Measurements from ENCODE around the gene FRRS1. TPM values are rescaled to one million over a fixed set of nuclear protein-coding genes. Genes with fewer than 3 reads are reported as not detected.

The FRRS1 gene
- total and polyA plus RNA-seq, 10 of the 15 experiments (the other 5 are each of a cell fraction or from before 2014, with no cell fraction given), result 0.13 to 18.9 (median 8.0) TPM

DNA sequence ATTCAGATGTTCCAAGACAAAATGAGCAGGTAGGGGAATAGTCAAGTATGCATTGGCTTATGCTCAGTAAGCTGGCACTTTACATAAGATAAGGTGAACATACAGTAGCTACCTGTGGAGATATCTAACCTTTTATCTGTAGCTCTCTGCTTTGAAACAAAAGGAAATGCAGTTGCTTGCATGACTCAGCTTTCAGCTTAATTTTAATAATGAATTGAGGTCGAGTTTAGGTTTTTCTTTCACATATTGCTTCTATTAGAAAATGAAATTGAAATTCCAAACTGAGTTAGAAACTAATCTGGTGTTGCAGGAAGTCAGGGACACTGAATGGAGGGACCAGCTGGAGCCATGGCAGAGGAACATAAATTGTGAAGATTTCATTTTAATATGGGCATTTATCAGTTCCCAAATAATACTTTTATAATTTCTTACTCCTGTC is 8.3 kb downstream of the FRRS1 start:
- peak overlapping the region; percentile 46; the same call in 1 of the 2 replicates for H3K4me3 ChIP-seq
- H3K27me3 ChIP-seq (replicated peaks in 1 of 2; ENCODE audit: control insufficient read depth in 2 of 2, insufficient read depth in 2 of 2, low read length in 1 of 2), result no peaks in the 10 kb centered on the region
- H3K4me2 ChIP-seq (ENCODE audit: control insufficient read depth, insufficient read depth), result peak overlapping the region; percentile 86
- peak; percentile 59 for DNase-seq (ENCODE audit: low read depth, low spot score)
- H3K9me3 ChIP-seq (replicated peaks; ENCODE audit: control insufficient read depth, insufficient read depth, low read length), result peaks cover 4% of the 10 kb centered on the region; the same call in 2 of the 3 replicates
- ChIA-PET POLR2A (interaction anchor here (0.8 to 1.3 kb wide), 6 partner anchors 8 to 319 kb away, joined by 3 to 6 read pairs (median 4); partner anchors contain the start of gene FRRS1), RAD21 (ENCODE audit: unreplicated experiment) (interaction anchor here (0.6 to 3.9 kb wide), 6 partner anchors 8 to 1535 kb away, joined by 3 to 21 read pairs (median 3); partner anchors contain the start of genes AGL and FRRS1), SMC1A (ENCODE audit: uncharacterized antibody, unreplicated experiment) (interaction anchor here (0.9 to 8.1 kb wide), 8 partner anchors 9 to 29 kb away, joined by 3 to 99 read pairs (median 4); partner anchors contain the start of gene FRRS1), CTCF (interaction anchor here (0.9 kb wide), 1 partner anchor 8 kb away, joined by 3 read pairs; the partner anchor contains the start of gene FRRS1)
- H4K20me1 ChIP-seq (ENCODE audit: control insufficient read depth, insufficient read depth), result no peaks in the 10 kb centered on the region
- H3K27ac ChIP-seq (ENCODE audit: control insufficient read depth, insufficient read depth), result peak overlapping the region; percentile 64
- H3K9ac ChIP-seq (ENCODE audit: control insufficient read depth, insufficient read depth, low read length), result no peak overlapping the region
- H3K4me1 ChIP-seq (ENCODE audit: control insufficient read depth, insufficient read depth, low read length), result peaks cover 18% of the 10 kb centered on the region
- H3K79me2 ChIP-seq (ENCODE audit: control insufficient read depth, insufficient read depth, low read length), result peaks cover 57% of the 10 kb centered on the region
- WGBS (ENCODE audit: insufficient coverage, insufficient replicate concordance, low lambda C conversion rate, missing lambda C conversion rate), result 0% methylated on average over 1 of the region's 1 CpG
- H3K36me3 ChIP-seq (ENCODE audit: control insufficient read depth in 2 of 2, insufficient read depth in 2 of 2, low read length in 1 of 2), result no peaks in the 10 kb centered on the region
- intact Hi-C loops (cut with micrococcal nuclease; ENCODE audit: unreplicated experiment), result loop anchor here (2.0 kb wide), 1 partner anchor 27 kb away; no protein-coding TSS in a partner anchor
- BruUV-seq (replicated peaks), result no TSS peak
- peak; percentile 69 for FAIRE-seq
- no peak overlapping the region; the same call in 1 of the 2 replicates for H2AFZ ChIP-seq (ENCODE audit: control insufficient read depth, low read depth, low read length)
- in situ Hi-C loops (cut with MboI), result loop anchor here (25.0 kb wide), 2 partner anchors 1629 to 1846 kb away; partner anchors contain the start of gene DPYD
- ATAC-seq, result peak; percentile 71
- TF ChIP-seq SMARCA5 (IDR thresholded peaks at IDR 0.05) (no peak), EED (IDR thresholded peaks at IDR 0.05; ENCODE audit: low read depth) (no peak), POLR2AphosphoS2 (IDR thresholded peaks at IDR 0.05; ENCODE audit: low read depth, low read length) (no peak), IKZF1 (conservative IDR thresholded peaks at IDR 0.05) (peak; percentile 38; the same call in 1 of the 2 replicates), NFXL1 (IDR thresholded peaks at IDR 0.05; ENCODE audit: borderline replicate concordance) (no peak), NFIC (IDR thresholded peaks at IDR 0.05; ENCODE audit: low read depth, low read length) (no peak), NRF1 (conservative IDR thresholded peaks at IDR 0.05; ENCODE audit: low read depth, low read length) (no peak), HDGF (IDR thresholded peaks at IDR 0.05) (no peak), ZNF207 (IDR thresholded peaks at IDR 0.05; ENCODE audit: borderline replicate concordance) (no peak), RB1 (IDR thresholded peaks at IDR 0.05; ENCODE audit: borderline replicate concordance) (no peak), JUND (IDR thresholded peaks at IDR 0.05; ENCODE audit: low read depth, low read length) (no peak), SMAD5 (IDR thresholded peaks at IDR 0.05; ENCODE audit: low read depth) (no peak), BACH1 (IDR thresholded peaks at IDR 0.05; ENCODE audit: borderline replicate concordance) (peak; percentile 96; the same call in 1 of the 2 replicates), ESRRA (IDR thresholded peaks at IDR 0.05; ENCODE audit: low read length) (no peak), TARDBP (IDR thresholded peaks at IDR 0.05; ENCODE audit: borderline replicate concordance) (no peak), ATF7 (IDR thresholded peaks at IDR 0.05; ENCODE audit: low read depth) (peak; percentile 47; the same call in 1 of the 2 replicates), IKZF2 (IDR thresholded peaks at IDR 0.05) (peak; percentile 33 to 64; a peak in 2 of 4 replicates), FOS (IDR thresholded peaks at IDR 0.05; ENCODE audit: borderline replicate concordance, extremely low read depth, insufficient read length) (no peak), JUNB (IDR thresholded peaks at IDR 0.05) (0 out of 2 replicates have a peak, but pooled peaks have one; percentile 4)
- TF ChIP-seq, protein P1, sequence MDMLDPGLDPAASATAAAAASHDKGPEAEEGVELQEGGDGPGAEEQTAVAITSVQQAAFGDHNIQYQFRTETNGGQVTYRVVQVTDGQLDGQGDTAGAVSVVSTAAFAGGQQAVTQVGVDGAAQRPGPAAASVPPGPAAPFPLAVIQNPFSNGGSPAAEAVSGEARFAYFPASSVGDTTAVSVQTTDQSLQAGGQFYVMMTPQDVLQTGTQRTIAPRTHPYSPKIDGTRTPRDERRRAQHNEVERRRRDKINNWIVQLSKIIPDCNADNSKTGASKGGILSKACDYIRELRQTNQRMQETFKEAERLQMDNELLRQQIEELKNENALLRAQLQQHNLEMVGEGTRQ (IDR thresholded peaks at IDR 0.05; ENCODE audit: borderline replicate concordance, low read depth, low read length), result no peak
- TF ChIP-seq, protein P2, sequence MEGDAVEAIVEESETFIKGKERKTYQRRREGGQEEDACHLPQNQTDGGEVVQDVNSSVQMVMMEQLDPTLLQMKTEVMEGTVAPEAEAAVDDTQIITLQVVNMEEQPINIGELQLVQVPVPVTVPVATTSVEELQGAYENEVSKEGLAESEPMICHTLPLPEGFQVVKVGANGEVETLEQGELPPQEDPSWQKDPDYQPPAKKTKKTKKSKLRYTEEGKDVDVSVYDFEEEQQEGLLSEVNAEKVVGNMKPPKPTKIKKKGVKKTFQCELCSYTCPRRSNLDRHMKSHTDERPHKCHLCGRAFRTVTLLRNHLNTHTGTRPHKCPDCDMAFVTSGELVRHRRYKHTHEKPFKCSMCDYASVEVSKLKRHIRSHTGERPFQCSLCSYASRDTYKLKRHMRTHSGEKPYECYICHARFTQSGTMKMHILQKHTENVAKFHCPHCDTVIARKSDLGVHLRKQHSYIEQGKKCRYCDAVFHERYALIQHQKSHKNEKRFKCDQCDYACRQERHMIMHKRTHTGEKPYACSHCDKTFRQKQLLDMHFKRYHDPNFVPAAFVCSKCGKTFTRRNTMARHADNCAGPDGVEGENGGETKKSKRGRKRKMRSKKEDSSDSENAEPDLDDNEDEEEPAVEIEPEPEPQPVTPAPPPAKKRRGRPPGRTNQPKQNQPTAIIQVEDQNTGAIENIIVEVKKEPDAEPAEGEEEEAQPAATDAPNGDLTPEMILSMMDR (IDR thresholded peaks at IDR 0.05 in 2 of 3, conservative IDR thresholded peaks at IDR 0.05 in 1 of 3; ENCODE audit: control insufficient read depth in 2 of 3, extremely low read depth in 1 of 3, insufficient read depth in 1 of 3, low read depth in 3 of 3, low read length in 3 of 3), result no peak
- TF ChIP-seq, protein P3, sequence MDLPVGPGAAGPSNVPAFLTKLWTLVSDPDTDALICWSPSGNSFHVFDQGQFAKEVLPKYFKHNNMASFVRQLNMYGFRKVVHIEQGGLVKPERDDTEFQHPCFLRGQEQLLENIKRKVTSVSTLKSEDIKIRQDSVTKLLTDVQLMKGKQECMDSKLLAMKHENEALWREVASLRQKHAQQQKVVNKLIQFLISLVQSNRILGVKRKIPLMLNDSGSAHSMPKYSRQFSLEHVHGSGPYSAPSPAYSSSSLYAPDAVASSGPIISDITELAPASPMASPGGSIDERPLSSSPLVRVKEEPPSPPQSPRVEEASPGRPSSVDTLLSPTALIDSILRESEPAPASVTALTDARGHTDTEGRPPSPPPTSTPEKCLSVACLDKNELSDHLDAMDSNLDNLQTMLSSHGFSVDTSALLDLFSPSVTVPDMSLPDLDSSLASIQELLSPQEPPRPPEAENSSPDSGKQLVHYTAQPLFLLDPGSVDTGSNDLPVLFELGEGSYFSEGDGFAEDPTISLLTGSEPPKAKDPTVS (IDR thresholded peaks at IDR 0.05; ENCODE audit: low read depth, low read length), result no peak
